HG02798 (cell line): Measurements from ENCODE around the gene TMPRSS15.

Experiments
- ATAC-seq: cut with Tn5 transposase; IDR thresholded peaks from one replicate; pipeline ENCODE4 v1.9.1; 2021; ENCODE audit warnings: mild to moderate bottlenecking; ENCODE audit not compliant: unreplicated experiment, poor library complexity

Gene TMPRSS15

DNA sequence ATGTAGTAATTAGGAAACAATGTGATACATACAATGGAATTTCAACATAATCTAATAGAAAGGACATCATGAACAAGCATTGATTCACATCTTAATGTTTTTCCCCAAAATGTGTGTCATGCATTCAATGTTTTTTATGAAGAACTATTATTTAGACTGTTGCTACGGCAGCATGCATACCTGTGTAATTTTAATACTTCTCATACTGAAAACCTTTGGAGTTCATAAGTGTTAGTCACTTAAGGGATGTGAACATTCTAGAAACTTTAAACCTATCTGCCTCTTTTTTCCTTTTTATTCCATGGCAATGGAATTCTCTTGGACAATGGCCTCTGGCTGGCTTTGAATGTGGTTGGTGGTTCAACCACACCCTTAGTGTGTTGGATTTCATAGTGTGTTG is 48.6 kb downstream of the TMPRSS15 start:
- no peak for ATAC-seq

DNA sequence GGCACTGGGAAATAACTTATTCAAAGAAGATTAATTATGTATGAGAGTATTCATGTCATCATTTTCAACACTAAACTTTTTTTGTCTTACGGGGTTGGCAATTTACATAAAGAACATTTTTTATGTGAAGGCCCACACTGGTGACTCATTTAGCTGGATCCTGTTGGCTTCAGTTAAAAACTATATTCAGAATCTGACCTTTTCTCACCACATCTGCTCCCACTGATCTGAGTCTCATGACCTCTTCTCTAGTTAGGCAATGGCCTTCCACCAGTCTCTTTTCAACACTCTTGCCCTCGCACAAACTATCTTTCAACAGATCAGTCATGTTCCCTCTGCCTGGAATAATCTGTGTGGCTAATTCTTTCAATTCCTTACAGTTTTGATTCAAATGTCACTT is 53.4 kb downstream of the TMPRSS15 start:
- no peak for ATAC-seq

- ATAC-seq = no peak
Measured at GRCh38 chr21:18349468-18349867, 54.1 kb downstream of the TMPRSS15 start.

- no peak for ATAC-seq
Measured at GRCh38 chr21:18340387-18340942, 63.1 kb downstream of the TMPRSS15 start.

- ATAC-seq = no peak
Measured at GRCh38 chr21:18335651-18336236, 67.8 kb downstream of the TMPRSS15 start.

GRCh38 chr21:18334066-18334465 is 69.5 kb downstream of the TMPRSS15 start:
- no peak for ATAC-seq

GRCh38 chr21:18318156-18318555 is 85.4 kb downstream of the TMPRSS15 start:
- no peak for ATAC-seq

DNA sequence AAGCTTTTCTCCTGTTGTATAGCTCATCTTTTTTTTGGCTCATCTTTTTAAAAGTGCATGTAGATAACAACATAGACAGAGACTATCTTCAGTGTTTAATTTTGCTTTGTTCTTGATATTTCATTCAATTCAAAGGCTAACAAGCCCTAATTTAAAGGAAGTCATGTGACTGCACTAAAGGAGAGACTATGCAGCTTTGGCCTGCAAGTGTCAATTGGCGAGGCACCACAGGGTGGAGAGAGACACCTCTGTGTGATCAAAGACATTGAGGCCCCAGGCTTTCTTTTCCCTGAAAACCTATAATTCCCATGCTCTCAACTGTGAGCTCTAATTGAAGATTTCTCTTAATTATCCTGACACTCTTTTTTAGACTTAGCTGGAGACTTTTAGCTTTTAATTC is 105.4 kb downstream of the TMPRSS15 start:
- ATAC-seq = no peak

DNA sequence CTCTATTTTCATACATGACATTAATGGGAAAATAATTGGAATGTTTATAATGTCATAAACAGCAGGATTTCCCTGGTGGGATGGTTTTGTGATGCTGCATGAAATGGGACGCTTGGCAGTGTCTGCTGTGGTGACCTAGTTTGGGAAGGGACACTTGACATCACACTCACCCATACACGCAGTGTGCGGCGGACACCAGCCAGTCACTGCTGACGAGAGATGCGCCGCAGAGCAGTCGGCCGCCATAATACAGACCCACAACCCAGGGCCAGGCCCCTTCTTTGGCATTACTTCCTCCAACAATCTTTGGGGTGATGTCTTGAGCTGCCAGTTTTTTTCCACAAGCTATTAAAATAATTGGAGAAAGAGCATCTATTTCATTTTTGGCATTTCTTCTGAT is 109.5 kb downstream of the TMPRSS15 start:
- no peak for ATAC-seq

- no peak for ATAC-seq
Measured at GRCh38 chr21:18289876-18290275, 113.7 kb downstream of the TMPRSS15 start.

GRCh38 chr21:18285379-18285778 is 118.2 kb downstream of the TMPRSS15 start:
- no peak for ATAC-seq

DNA sequence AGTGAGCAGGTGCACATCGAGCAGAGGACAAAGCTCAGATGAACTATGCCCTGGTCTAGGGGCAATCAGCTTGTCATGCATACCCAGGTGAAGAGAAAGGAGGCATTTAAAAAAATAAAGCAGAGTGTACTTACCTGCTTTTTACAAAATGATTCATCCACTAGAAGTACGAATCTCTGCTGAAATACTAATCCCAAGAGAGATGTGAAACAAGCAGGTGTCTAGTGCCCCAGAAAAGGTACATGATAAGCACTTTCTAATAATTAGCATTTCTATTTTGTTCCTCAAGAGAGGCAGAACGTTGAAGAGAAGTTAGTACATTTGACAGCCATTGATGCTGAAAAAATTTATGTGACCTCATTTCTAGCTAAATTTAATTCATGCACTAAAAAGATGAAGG is 127.8 kb downstream of the TMPRSS15 start:
- ATAC-seq = no peak

DNA sequence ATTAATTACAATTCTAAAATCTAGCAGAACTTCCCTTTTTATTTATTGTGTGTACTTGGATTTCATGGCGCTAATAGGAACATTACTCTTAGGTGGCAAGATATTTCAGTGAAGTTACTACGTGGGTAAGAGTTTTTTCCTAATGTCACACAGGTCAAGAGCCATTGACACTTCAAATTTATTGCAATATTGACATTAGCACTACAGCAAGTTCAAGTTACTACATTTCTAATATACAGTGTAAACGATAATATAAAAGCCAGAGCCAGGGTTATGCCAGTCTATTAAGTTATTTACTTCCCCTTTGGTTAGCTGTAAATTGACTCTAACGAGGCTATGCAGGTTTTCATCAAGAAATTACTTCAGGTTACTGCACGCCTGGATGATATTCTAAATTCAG is 129.2 kb downstream of the TMPRSS15 start:
- no peak for ATAC-seq

DNA sequence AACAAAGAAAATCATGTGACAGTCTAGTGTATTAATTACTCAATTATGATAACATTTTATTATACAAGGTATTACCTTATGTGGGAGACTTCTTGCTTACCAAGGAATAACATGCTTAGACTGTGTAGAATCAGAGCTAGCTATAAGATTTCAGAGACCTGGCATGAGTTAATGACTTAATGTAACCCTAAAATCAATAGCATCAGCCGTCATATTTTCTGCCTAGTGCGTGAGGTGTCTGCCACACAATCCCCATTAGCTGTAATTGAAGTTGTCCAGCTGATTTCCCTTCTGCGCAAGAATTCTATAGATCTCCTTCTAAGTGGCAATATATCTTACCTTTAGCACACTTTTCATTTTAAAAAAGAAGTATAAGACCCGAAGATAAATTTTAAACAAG is 130.2 kb downstream of the TMPRSS15 start:
- ATAC-seq = no peak

- ATAC-seq = no peak
Measured at GRCh38 chr21:18269856-18270255, 133.7 kb downstream of the TMPRSS15 start.

DNA sequence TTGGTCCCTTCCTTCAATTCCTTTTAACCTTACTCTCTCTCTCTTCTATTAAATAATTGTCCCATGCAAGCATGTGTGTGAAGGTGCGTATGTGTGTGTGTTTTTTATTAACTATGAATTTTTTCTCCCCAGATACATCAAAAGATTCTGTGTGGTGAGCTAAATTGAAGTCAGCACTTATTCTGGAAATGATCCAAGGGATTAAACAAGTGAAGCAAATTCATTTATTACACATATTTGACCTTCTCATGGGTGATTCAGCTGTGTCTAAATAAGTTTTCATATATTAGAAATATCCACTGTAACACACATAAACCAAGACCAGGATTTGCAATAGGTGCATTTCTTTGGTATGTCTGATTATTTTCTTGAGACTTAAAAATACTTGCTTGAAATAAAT is 134.7 kb downstream of the TMPRSS15 start:
- no peak for ATAC-seq

DNA sequence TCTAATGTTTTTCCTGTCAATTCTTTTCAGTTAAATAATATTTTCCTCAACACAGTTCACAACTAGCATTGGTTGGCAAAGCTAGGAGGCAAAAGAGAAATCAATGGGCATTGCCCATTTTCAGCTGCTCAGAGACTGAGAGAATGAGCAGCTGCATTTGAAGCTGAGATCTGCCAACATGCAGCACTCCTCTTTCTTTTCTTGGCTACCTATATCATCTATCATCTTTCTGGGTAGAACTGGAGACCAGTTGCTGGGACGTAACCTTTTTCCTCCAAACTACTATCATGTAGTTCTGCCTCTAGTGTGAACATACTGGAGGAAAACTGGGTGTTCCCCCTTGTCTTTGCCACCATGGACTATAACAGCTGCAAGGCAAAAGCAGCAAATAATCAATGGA is 136.1 kb downstream of the TMPRSS15 start:
- no peak for ATAC-seq

DNA sequence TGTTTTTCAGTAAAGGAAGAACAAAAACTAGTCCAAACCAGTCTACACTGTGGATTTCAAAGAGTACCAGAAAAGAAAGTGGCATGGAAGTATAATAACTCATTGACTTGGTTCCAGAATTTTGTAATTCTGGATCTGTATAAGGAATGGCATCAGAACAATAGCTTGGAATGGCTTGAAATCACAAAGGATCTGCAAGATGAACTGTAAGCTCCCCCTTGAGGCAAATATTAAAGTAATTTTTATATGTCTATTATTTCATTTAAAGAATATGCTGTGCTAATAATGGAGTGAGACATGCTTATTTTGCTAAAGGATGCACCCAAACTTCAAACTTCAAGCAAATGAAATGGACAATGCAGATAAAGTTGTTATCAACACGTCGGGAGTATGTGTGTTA is 137.6 kb downstream of the TMPRSS15 start:
- no peak for ATAC-seq

DNA sequence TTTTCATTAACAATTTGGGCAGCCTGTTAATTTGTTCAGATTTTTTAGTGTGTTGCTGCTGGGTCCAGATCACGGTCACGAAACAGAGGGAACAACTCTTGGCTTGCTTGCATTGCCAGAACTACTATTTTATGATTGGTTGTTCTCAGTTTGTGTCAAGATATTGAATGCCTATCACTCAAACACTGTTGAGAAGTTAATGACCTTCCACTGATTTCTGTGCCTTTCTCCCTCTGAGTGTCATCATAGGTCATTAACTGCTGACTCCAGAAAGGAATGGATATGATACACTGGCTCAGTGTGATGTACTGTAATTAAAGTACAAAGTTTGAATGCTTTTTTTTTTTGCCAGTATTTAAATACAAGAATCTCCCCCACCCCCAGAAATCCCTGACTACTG is 149.8 kb downstream of the TMPRSS15 start:
- no peak for ATAC-seq

DNA sequence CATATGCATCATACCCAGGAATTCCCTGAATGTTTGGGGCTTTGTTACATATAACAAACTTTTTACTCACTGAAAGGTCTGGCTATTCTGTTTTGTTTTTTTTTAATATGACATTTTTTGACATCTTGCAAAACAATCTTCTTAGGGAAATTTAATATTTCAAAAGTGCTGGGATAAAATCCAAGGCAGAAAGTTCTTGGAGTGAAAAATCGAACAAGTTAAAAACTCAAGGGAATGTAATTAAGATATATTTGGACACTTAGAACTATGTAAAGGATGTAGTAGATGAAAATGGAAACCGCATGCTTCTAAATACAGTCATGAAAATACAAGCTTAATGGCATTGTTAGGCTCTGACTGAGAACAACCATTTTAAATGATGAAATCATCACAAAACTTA is 150.4 kb downstream of the TMPRSS15 start:
- no peak for ATAC-seq

- no peak for ATAC-seq
Measured at GRCh38 chr21:18252680-18253079, 150.9 kb downstream of the TMPRSS15 start.

- ATAC-seq = no peak
Measured at GRCh38 chr21:18252256-18252655, 151.3 kb downstream of the TMPRSS15 start.

- ATAC-seq = no peak
Measured at GRCh38 chr21:18251065-18251464, 152.5 kb downstream of the TMPRSS15 start.
